H54 (cell line): ENCODE measurements around the gene CUL5.
A peak's percentile ranks its signal among the peaks of the same experiment; 100 is the strongest.

ENCODE experiments used
- DNase-seq: peaks from one replicate; pipeline ENCODE4 v3.0.0; 2011; ENCODE audit warnings: low spot score, mixed read lengths; ENCODE audit not compliant: insufficient read length
- FAIRE-seq: peaks from 3 replicates; lab custom pipeline; 2011; peaks lifted over from hg19 to GRCh38; lab: Jason Lieb, UNC
- POLR2A ChIP-seq: IDR thresholded peaks from 2 replicates; pipeline ENCODE4 v1.6.1; 2011; ENCODE audit warnings: low read depth, mild to moderate bottlenecking, low read length

CUL5 gene

DNA sequence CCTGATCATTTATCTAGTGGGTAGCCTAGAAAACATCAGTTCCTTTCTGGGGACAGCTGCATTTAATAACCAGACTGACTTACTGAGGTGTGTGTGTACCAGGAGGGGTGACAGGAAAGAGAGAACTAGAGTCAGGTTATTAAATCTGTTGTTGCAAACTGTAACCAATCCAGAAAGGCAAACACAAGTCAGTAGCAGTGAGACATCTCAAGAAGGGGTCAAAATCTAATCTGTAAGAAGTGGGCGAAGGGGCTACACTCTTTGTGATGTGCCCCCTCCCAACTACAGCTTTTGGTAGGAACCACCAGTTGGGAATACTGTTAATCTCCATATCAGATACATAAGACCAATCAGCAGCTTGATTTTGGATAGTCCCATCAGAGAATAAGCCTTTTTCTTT lies 26.3 kb downstream of the CUL5 start:
- DNase-seq, result no peak
- no peak for TF ChIP-seq POLR2A
- no peak for FAIRE-seq

DNA sequence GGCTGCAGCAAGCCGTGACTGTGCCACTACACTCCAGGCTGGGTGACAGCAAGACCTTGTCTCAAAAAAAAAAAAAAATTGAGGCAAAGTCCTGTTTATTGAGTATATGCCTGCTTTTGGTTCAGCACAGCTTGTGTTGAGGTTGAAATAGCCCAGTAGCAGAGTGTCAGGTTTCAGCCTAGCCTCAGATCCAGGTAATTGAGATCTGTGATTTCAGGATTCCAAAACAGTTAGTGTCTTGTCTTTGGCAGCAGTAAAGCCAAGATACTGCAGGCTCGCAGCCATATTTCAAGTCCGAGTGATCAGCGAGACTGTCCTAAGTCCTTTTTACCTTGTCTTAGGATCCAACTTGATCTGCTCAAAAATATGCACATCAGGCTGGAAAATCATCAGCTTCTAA lies 27.0 kb downstream of the CUL5 start:
- TF ChIP-seq POLR2A, result no peak
- FAIRE-seq (no peak), DNase-seq (no peak)

DNA sequence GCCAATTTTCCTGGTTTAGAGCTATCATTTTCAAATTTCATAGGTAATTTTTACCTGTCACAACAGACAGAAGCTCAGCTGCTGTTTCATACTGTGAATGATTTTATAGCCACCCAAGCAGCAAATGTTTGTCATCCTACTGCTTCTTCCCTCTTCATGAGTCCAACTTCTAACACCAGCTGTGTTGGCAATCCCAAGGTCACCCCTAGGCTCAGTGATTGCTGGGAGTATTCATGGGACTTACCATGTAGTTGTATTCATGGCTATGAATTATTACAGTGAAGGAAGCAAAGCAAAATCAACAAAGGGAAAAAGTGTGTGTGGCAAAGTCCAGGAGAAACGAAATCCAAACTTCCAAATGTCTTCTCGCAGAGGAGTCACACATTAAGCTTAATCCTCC lies 28.5 kb downstream of the CUL5 start:
- no peak for FAIRE-seq

DNA sequence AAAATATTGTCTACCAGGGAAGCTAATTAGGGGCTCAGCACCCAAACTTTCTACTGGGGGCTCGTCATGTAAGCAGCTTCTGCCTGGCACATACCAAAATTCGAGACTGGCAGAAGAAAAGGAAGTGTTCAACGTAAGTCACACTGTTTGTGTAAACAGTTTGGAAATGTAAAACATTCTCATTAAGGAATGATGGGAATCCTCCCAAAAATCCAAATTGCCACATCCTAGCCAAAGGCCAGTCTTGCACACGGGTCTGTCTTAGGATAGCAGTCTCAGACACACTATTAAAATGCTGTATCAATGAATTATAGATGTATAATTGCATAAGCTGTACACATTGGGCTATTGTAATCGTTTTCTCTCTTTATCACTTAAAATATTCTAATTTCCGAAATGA lies 28.9 kb downstream of the CUL5 start:
- FAIRE-seq, result no peak
- no peak for TF ChIP-seq POLR2A

More for the DNA sequence above, 28.5 kb downstream of the CUL5 start:
- no peak for TF ChIP-seq POLR2A
- DNase-seq, result no peak

DNA sequence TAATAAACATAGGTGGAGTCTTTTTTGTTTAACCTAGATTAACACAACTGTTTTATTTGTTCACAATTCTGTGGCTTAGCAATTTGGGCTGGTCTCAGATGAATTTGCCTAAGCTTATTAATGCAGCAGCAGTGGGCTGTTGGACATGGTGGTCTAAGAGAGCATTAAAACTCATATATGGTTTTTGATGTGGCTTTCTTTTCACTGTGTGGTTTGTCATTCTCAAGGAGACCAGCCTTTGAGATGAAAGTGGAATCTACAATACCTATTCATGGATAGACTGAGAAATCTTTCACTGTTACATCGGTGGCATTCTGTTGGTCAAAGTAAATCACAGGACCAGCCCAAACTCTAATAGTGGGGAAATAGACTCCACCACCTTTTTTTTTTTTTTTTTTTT lies 39.6 kb downstream of the CUL5 start:
- FAIRE-seq, result no peak
- TF ChIP-seq POLR2A, result no peak

More for the DNA sequence above, 28.9 kb downstream of the CUL5 start:
- no peak for DNase-seq

DNA sequence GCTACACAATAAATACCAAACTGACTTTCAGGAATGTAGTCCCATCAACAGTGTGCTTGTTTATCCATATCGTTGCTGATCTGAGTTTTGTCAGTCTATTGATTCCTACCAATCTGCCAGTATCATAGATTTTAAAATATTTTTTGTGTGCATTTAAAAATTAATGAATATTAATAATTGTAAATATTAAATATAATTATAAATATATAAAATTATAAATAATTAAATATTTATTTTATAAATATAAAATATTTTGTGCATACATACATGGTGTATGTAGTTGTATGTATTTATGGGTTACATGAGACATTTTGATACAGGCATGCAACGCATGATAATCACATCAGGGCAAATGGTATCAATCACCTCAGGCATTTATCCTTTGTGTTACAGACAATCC lies 53.6 kb downstream of the CUL5 start:
- DNase-seq (no peak), FAIRE-seq (no peak)
- TF ChIP-seq POLR2A, result no peak

More for the DNA sequence above, 39.6 kb downstream of the CUL5 start:
- DNase-seq, result no peak

DNA sequence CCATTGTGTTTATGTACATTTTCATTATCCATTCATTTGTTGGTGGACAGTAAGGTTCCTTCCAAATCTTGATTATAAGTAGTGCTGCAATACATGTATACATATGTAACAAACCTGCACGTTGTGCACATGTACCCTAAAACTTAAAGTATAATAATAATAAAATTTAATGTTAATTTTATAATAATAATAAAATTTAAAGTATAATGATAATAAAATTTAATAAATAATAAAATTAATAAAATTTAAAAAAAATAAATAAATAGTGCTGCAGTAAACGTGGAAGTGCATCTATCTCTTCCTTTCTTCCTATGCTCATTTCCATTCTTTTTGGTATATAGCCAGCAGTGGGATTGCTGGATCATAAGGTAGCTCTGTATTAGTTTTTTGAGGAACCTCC lies 54.7 kb downstream of the CUL5 start:
- no peak for TF ChIP-seq POLR2A
- FAIRE-seq, result no peak
- DNase-seq, result no peak

GRCh38 chr11:108069947-108070346 lies 61.2 kb downstream of the CUL5 start:
- no peak for FAIRE-seq
- no peak for TF ChIP-seq POLR2A
- DNase-seq, result peak; percentile 1

- TF ChIP-seq POLR2A, result no peak
- FAIRE-seq (no peak), DNase-seq (no peak)
Measured at GRCh38 chr11:108084811-108085210, 76.1 kb downstream of the CUL5 start.

DNA sequence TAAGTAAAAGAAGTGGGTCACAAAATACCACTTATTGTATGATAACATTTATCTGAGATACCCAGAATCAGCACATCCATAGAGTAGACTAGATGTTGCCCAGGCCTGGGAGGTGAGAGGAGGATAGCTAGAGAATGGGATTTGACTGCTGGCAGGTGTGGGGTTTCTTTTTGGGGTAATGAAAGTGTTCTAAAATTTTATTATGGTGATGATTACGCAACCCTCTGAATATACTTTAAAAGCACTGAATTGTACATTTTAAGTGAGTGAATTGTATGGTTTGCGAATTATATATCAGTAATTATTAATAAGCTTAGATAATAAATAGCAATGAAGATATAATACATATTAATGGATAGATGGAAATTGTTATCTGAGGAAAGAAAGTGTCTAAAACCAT lies 77.0 kb downstream of the CUL5 start:
- TF ChIP-seq POLR2A, result no peak
- DNase-seq (no peak), FAIRE-seq (no peak)

DNA sequence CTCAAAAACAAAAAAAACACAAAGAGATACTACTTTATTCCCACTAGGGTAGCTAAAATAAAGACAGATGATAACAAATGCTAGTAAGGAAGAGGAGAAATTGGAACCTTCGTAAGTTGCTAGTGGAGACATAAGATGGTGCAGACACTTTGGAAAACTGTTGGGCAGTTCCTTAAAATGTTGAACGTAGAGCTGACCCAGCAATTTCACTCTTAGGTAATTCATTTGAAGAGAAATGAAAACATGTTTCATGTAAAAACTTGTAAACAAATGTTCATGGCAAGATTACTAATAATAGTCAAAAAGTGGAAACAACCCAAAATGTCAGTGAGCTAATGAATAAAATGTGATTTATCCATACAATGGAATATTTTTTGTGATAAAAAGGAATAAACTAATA lies 83.4 kb downstream of the CUL5 start:
- FAIRE-seq, result no peak
- TF ChIP-seq POLR2A, result no peak
- no peak for DNase-seq

DNA sequence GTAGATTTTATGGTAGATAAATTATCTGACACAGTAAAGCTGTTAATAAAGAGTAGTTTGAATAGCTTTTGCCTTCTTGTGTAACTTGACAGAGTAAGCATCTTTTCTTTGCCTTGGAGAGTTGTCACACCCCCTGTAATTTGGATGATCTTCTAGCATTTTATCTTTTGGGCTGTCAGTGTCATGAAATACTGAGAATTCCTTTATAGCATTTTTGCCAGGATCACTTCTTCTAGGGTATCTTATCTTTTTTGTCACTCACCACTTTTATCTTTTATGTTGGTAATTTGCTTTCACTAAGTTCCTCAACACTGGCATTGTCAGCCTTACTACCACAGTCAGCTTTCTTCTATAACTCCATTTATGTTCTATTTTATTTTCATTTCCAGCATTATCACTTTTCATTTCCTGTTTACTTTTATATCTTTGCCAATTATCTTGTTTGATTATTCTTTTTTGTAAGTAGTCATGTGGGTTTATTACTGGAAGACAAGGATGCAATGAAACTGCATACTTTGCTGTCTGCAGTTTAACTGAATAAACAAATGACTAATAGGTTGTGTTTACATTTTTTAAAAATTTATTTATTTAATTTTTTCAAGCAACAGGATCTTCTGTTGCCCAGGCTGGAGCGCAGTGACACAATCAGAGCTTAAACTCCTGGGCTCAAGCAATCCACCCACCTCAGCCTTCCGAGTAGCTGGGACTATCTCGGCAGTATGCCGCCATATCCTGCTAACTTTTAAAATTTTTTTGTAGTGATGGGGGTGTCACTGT lies 84.6 kb downstream of the CUL5 start:
- TF ChIP-seq POLR2A, result no peak
- DNase-seq (no peak), FAIRE-seq (no peak)

DNA sequence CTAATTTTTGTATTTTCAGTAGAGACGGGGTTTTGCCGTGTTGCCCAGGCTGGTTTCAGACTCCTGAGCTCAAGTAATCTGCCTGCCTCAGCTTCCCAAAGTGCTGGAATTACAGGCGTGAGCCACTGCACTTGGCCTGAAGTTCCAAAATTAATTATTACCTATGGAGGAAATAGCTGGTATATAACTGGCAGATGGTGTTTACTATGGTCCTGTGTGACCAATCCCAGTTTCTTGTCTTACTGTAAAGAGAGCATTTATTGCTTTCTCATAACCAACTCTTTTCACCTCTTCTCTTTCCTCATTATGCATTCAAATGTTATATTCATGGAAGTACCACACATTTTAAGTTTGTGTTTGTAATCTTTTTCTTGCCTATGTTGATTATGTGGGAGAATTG lies 88.5 kb downstream of the CUL5 start:
- DNase-seq (no peak), FAIRE-seq (no peak)
- no peak for TF ChIP-seq POLR2A

GRCh38 chr11:108101090-108101775 lies 92.5 kb downstream of the CUL5 start:
- DNase-seq, result no peak
- TF ChIP-seq POLR2A, result no peak
- no peak for FAIRE-seq

DNA sequence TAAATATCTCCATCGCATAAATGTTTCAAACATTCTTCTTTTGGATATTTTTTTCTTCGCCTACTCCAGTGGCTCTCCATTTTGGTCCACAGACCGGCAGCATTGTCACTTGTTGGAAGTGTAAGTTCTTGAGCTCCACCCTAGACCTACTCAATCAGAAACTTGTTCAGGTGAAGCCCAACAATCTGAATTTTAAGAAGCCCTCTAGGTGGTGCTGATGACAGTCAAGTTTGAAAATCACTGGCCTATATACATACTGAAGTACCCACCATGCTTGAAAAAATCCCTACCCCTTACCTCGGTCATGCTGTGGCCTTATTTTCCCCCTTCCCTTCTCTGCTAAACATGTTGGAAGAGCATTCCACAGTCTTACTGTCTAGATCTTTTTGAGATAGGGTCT lies 102.4 kb downstream of the CUL5 start:
- FAIRE-seq (no peak), DNase-seq (no peak)
- TF ChIP-seq POLR2A, result no peak
